ENCODE data around the gene MYO16.
"Not testable (repeated sequence)": the region's sequence is repeated elsewhere in the genome, so short reads cannot be mapped to it uniquely, and the experiment has no call there.

Gene MYO16

DNA sequence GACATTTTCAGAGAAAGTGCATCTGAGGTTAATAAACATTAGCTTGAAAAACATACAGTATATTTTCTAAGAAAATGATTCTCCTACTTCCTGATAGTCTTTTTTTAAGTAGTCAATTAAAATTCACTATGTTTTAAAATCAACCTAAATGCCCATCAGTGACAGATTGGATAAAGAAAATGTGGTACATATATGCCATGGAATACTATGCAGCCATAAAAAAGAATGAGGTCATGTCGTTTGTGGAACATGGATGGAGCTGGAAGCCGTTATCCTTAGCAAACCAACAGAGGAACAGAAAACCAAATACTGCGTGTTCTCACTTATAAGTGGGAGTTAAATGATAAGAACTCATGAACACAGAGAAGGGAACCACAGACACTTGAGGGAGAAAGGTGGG lies 462.8 kb downstream of the MYO16 start:
- DNase-seq: not testable (repeated sequence)

DNA sequence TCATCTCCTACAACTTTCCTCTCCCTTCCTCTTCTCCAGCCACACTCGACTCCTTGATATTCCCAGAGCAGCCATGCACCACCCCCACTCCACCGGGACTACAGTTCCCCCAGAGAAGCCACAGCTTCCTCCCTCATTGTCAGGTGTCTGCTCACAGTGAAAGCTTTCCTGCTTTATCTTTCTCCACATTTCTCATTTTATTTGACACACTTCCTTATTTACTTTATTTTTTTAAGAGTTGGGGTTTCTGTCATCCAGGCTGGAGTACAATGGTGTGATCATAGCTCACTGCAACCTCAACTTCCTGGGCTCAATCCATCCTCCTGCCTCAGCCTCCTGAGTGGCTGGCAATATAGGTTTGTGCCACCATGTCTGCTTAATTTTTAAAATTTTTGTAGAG lies 464.6 kb downstream of the MYO16 start:
- no peak for DNase-seq

DNA sequence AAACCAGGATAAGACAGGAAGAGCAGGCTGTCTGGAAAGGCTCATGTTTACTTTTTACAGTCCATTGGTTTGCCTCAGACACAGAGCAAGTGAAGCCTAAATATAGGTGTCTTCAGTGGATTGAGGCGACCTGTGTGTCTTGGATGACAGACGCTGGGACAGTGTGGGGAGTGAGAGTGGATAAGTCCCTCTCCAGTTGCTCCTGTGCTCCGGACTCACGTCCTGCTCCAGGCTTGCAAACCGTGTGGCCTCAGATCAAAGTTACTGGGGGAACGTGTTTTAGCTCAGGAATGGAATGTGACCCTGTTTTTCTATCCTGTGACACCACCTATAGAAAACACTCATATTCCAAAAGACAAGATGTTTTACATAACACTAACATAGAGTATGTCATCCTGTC lies 465.7 kb downstream of the MYO16 start:
- no peak for DNase-seq

DNA sequence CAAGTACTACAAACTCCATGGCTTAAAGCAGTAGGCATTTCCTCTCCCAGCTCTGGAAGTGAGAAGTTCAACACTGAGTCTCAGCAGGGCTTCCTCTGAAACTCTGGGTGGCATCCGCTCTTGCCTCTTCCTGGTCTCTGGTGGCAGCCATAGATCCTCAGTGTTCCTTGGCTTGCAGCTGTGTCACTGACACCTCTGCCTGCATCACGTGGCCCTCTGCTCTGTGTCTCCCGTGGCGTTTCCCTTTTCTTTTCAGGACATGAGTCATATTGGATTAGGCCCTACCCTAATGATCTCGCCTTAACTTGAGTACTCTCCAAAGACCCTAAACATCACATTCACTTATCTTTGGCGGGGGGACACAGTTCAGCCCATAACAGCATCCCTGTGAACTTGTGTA lies 466.7 kb downstream of the MYO16 start:
- no peak for DNase-seq

DNA sequence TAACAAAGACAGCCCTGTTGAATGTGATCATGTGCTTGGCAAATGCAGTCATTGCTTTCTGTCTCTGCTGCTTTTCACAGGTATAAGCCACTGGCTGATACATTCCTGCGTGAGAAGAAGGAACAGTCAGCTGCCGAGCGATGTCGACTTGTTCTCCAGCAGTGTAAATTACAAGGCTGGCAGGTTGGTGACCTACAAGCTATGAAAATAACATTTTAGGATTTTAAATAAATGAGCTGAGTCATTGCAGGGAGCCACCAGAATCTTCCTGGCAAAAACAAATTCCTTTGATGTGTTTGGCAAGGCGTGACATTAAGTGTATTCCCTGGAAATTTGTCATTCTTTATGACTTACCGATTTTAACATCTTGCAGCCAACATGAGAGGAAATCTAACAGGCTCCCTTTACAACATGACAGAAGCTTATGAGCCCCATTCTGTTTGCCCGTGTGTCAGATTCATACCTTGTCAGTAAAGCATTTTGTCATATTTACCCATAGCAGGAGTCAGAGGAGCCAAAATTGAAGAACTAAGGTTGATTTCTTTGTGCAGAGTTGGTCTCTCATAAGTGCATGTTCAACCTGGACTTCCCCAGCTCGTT lies 471.4 kb downstream of the MYO16 start:
- no peak for DNase-seq

DNA sequence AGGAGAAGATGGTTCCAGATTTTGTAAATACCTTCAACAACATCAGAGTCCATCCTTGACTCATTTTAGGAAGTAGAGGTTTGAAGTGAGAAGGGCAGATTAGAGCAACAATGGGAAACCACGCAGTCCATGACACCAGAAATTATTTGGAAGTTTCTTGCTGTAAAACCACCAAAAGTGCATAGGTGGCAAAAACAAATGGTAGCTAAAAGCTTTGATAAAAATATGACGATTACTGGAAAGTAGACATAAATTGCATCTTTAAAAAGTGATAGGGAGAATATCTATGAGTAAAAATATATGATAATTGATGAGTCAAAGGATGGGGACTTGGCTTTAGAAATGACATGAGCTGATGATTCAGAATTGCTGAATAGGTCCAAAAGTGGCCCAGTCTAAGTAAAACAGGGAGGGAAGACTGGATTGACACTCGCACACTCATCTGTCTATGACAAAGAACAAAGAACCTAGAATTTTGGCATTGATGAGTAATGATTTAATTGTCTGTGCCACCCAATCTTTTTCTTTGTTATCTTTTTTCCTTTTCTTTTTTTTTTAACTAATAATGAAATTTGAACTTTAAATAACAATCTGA lies 472.2 kb downstream of the MYO16 start:
- DNase-seq: no peak

DNA sequence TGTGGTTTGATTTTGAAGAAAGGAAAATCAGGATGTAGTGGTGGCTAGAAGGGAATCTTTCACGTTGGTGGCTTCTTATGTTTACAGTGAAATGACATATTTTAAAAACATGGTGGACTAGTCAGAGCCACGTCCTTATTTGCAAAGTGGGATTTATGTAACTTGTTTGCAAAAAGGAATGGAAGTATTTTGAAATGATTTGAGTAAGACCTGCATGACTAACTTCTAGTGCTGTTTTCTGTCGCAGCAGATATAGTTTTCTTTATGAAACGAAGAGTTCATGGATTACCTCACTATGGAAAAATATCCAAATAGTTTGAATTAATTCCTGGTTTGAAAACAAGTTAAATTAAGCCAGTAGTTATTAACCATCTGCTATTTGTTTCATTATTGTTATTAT lies 476.5 kb downstream of the MYO16 start:
- DNase-seq: no peak

DNA sequence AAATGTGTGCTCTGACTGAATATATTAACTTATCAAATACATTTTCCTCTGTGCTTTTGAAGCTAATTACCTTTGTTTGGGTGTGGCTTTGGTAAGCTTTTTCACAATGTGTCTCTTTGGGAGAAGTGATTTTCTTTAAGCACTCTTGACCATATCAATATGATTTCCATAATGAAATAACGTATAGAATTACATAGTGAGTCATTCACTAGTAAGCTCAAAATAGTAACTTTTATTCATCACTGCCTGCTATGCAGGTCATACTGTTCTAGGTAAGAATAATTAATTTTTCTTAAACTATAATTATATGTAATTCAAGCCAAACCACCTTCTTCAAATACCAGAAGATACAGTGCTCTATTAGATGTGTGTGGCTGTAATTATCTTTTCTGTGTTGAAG lies 480.7 kb downstream of the MYO16 start:
- DNase-seq: no peak

DNA sequence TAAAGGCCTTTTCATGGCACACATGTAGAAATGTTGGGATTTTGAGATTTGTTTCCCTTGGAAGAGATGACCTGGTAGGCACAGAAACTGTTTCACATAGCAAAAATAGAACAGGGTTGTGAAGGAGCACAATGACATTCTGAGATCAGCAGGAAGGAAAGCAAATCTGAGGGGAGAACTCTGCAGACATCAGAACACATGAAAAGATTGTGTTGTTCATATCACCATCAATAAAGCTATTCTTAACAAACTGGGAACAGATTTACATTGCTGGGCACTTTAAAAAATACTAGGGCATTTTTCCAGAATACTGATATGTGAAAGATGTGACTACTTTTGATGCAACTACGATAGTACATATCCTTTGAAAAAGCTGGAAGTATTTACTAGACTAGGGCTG lies 481.7 kb downstream of the MYO16 start:
- no peak for DNase-seq

DNA sequence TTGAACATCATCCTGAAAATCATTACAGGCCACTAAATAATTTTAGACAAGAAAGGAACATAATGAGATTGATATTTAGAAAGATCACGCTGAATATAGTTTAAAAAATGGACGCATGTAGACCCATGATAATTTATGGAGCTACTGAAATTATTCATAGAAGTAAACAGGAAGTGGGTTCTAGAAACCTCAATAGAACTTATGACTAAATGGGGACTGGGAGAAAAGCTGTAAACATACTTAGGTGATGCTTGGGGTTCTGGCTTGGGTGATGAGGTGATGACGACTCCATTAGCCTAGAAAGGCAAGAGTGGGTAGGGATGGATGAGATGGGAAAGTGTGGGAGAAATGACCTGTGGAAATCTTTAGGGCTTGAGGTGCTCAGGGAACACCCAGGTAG lies 484.0 kb downstream of the MYO16 start:
- DNase-seq: no peak

DNA sequence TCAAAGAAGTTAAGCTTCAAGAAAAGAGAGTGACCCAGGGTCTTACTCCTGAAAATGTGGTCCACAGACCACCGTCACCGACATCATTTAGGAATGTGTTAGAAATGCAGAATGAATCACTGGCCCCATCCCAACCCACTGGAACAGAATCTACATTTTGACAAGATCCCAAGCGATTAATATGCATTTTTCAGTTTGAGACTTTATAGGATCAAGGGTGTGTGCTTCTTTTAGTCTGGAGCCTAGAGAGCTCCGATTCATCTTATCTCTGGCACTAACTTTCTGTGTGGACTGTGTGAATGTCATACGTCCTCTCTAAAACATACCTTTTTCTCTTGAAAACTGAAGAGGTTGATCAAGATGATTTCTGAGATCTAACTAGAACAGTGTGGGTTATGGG lies 484.8 kb downstream of the MYO16 start:
- DNase-seq: no peak

DNA sequence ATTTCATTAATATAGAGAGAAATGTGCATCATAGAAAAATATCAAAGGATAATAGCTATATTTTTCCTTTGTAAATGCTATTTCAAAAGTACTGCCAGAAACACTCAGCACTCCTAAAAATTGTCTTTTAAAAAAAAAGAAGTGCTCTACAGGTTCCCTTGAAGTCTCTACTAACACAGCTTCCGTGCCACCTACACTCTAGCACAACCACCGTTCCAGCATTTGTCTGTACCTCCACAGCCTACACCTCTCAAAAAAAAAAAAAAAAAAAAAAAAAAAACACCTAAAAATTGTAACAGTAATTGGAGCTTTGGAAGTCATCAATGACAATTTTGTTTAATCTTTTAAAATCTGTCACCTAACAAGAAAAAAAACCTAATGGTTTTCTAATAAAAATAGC lies 485.6 kb downstream of the MYO16 start:
- DNase-seq: no peak

DNA sequence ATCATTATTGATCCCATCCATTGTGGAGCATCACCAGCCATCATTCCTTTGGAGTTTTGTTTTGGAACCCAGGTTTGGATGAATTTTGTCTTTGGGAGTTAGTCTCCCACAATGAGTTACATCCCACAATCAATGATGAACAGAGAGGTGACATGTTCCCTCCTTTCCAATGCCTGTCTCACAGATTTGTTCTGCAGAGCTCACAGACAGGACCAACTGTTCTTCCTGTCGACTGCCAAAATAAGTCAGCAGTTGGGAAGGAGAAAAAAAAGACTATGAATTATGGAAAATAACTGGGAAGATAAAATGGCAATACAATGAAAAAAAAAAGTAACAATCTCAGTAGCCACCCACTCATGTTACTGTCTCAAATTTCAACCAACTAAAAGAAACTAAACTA lies 489.1 kb downstream of the MYO16 start:
- no peak for DNase-seq

DNA sequence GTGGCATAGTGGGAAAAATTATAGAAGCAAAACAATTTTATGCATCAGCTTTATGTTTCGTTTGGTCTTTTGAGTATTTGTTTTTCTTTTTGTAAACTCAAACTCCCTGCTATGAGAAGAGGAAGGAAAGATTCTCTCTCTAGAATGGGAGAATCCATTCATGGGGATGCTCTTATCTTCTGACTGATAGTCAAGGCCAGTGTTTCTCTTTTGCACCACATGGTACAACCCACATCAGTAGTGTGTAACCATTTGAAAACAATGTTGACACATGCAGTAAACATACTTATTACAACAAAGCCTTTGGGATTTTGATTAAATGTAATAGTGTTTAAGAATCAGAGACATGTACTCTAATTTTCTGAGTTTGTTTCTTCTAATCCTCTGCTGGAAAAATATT lies 490.5 kb downstream of the MYO16 start:
- no peak for DNase-seq

DNA sequence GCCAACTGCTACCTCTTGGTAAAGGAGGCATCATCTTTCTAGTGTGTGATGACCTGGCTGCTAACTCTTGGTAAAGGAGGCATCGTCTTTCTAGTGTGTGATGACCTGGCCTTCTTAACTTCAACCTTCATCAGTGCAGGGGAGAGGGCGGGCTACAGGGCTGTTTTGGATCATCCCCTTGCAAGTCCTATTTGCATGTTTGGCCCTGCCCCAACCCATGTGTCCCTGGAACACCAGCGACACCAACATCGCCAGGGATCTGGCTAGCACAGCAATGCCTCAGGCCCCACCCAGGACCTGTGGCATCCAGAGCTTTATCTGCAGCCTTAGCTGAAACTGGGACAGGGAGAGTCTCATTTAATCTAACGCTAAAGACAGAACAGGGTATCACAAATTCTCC lies 492.4 kb downstream of the MYO16 start:
- no peak for DNase-seq

DNA sequence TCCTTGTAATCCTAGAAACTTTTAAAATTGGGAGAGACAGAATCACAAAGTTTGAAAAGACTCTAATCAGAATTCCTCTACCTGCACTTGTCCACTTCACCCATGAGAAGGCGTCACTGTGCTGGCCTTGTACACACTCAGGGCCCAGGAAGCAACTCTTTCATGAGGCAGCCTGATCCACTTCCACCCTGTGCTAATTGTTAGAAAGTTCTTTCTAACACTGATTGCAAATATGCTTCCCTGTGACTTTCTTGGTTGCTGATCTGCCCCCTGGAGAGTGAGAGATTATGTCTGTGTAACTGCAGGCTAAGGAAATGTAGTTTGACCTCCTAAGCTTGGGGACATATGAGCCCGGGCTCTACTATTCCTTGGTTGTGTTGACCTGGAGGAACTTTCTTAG lies 494.6 kb downstream of the MYO16 start:
- DNase-seq: no peak

DNA sequence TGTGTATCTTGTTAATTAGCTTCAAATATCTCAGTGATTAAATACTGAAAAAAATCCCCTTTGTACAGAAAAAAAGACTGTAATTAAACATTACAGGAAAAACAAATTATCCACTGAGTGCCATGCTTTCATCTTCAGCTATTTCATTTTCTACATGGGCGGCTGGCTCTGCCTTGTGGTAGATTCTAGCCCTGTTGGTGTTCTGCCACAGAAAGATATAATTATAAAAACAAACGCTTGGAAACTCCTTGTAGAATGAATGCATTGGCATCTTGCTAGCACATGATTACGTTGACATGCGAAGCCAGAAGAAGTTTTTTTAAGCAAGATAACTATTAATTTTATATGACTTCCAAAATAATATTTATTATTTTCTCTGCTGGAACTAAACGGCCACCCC lies 496.8 kb downstream of the MYO16 start:
- no peak for DNase-seq

DNA sequence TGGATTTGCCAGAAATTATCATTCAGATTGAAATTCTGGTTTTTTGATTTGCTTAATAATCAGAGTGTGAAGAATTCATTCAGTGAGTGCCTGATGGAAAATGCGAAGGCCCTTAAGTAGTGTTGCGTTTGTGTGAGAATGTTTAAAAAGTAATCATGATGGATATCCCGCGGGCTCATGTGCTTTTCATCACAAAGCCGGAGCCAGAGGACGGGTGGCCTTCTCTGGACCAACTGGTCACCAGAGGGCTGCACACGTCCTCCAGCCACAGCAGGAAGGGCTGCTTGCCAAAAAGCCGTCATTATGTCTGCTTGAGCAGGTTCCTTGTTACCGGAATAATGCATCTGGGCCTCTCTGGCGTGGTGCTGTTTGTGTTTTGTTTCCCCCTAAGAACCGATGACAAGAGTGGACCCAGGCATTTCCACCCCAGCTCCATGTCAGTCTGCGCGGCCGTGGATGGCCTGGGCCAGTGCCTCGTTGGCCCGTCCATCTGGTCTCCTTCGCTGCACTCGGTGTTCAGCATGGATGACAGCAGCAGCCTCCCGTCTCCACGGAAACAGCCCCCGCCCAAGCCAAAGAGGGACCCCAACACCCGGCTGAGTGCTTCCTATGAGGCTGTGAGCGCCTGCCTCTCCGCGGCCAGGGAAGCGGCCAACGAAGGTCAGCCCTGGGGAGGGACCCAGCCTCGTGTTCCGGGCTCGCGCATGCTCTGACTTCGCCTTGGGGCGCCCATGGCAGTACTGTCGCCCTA lies 497.7 kb downstream of the MYO16 start:
- DNase-seq: no peak

DNA sequence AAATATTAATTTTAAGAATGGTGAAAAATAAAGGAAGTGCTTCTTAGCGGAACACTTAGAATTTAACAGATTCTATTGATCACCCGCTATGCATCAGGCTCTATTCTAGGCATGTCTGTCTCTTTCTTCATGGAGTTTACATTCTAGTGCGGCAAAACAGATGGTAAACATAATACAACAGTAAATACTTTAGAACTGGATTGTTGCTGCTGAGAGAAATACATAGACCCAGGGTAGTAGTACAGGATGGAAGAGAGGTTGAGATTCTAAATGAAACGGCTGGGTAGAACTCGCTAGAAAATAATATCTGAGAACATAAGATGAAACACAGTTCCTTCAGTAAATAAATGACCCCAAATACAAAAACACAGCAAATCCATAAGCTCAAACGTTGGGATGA lies 498.7 kb downstream of the MYO16 start:
- DNase-seq: no peak

DNA sequence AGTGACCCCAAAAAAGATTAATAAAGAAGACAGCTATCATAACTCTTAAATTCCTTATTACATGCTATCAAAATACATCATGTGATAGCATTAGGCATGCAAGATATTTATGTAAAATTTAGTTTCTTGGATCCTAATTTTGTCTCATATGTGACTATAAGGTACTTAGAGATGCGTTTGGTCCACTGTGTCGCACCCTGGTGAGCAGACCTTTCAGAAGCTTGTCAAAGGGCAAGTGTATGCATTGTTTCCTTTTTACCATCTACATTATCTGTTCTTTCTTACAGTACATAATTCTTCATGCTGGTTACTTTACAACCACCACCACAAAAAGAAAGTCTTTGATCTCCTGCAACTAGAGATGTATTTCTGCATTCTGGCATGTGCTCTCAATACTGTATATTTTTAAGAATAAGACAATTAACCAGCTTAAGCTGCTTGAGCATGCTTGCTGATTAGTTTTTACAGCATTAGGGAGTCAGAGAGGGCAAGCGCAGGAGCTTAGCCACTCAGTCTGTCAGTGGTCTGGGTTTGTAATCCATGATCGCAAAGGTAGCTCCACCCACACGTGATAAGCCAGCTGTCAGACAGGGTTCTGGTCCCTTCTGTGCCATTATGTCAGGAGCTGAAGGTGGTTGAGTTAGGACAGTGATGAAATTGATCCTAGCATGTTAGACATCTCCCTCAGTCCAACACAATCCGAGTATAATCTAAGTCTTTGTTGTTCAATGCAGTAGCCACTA lies 500.9 kb downstream of the MYO16 start:
- no peak for DNase-seq

DNA sequence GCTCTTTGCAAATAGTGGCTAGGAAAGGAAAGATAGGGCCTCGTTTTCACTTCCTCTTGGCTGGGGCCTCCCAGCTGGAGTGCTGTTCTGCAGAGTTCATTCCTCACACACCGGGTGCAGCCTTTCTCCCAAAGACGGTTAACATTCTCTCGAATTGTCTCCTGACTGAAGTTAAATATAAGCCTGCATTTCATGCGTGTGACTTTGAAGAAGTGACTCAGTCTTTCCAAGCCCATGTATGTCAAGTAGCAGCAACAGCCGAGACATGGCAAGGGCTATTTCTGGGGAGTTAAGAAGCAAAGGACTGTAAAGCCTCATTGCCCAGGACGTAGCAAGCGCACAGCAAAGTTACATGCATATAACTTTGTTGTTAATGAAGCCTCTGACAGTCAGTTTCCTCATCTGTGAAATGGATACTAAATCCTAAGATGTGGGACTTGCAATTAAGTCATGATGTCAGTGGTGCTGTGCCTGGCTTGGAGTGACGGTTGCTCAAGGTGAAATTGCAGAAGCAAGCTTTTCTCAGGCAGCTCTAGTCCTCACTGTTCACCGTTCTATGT lies 502.4 kb downstream of the MYO16 start:
- no peak for DNase-seq

DNA sequence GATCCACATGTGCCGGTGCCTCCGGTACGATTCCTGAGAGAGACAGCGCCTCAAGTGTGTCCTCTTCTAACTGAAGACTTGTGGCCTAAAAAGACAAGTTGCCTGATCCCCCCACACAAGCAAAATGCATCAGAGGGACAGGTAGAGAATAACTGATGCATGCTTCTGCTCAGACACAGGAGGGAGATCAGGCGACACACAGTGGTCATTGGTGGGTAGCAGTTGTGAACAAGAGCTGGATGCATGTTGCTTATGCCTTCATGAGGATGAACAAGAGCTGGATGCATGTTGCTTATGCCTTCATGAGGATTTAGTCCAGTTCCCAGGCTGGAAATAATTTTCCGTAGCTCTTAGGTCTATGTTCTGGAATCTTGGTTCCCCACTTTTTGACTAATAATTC lies 505.6 kb downstream of the MYO16 start:
- DNase-seq: no peak

DNA sequence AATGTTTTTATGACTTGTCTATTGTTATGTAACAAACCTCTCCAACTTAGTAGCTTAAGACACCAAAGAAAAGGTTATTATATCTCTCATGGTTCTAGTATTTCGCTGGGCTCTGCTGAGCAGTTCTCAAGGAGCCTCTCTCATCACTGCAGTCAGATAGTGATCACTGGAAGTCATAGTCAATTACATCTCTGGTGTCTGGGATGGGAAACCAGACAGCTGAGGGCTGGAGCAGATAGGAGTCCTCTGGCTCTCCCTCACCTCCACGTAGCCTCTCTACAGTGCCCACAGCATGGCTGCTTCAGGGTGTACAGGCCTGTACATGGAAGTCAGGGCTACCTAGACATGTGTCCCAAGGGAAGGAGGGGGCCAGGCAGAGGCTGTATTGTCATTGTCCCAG lies 507.5 kb downstream of the MYO16 start:
- no peak for DNase-seq

DNA sequence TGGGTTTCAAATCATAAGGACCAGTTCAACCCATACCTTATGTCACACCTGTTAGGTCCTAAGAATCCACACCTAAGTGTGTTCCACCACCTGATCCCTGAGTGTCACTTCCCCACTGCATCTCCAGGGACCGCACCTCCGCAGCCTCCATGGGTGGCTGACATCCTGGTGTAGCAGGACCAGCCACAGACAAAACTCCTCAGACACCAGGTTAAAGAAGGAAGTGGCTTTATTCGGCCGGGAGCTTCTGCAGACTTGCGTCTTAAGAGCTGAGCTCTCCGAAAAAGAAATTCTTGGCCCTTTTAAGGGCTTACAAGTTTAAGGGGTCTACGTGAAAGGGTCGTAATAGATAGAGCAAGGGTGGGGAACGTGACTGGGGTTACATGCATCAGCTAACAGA lies 509.9 kb downstream of the MYO16 start:
- no peak for DNase-seq
